Vagina (tissue), 2 donors: Measurements from ENCODE around the gene UCHL3.

ENCODE experiments used
- CTCF ChIP-seq, 3 experiments: fragments of 450-650 bp in 2 of 3; fragments of 200-600 bp in 1 of 3; sonication (generic) in 1 of 3; IDR thresholded peaks; one replicate each; pipeline ENCODE4 v1.5.1; 2017 to 2019; ENCODE audit warnings: antibody characterized with exemption in 3 of 3, mild to moderate bottlenecking in 2 of 3, moderate library complexity in 2 of 3
- POLR2A ChIP-seq, 2 donors: fragments of 450-650 bp; IDR thresholded peaks; one replicate each; pipeline ENCODE4 v1.6.1; 2017; ENCODE audit warnings: antibody characterized with exemption in 2 of 2, mild to moderate bottlenecking in 2 of 2, moderate library complexity in 2 of 2

- TF ChIP-seq POLR2A (IDR thresholded peaks at IDR 0.05) (no peak), CTCF (IDR thresholded peaks at IDR 0.05) (no peak)
Measured at GRCh38 chr13:75618308-75618707, 68.7 kb downstream of the UCHL3 start.
